NCI-H226 (cell line): ENCODE measurements around the gene PLEKHG4B.

ENCODE experiments used
- DNase-seq: peaks from one replicate; pipeline ENCODE4 v3.0.0-alpha.2; 2015

The PLEKHG4B gene

GRCh38 chr5:136901-137300, 44.9 kb downstream of the PLEKHG4B start:
- no peak for DNase-seq

GRCh38 chr5:137741-138140, 45.8 kb downstream of the PLEKHG4B start:
- DNase-seq: no peak

GRCh38 chr5:138936-139335, 47.0 kb downstream of the PLEKHG4B start:
- no peak for DNase-seq

GRCh38 chr5:139579-140442, 47.8 kb downstream of the PLEKHG4B start:
- no peak for DNase-seq

GRCh38 chr5:140443-140829, 48.5 kb downstream of the PLEKHG4B start:
- DNase-seq: no peak

- DNase-seq: no peak
These were observed 49.2 kb downstream of the PLEKHG4B start for GRCh38 chr5:141211-141610.

- DNase-seq: no peak
These were observed 49.8 kb downstream of the PLEKHG4B start for GRCh38 chr5:141761-142160.

GRCh38 chr5:142246-142810, 50.4 kb downstream of the PLEKHG4B start:
- no peak for DNase-seq

GRCh38 chr5:143041-143440, 51.1 kb downstream of the PLEKHG4B start:
- DNase-seq: no peak

- DNase-seq: no peak
These were observed 53.0 kb downstream of the PLEKHG4B start for GRCh38 chr5:144941-145340.

GRCh38 chr5:145585-146323, 53.8 kb downstream of the PLEKHG4B start:
- no peak for DNase-seq

GRCh38 chr5:147751-148150, 55.8 kb downstream of the PLEKHG4B start:
- no peak for DNase-seq

- no peak for DNase-seq
These were observed 57.9 kb downstream of the PLEKHG4B start for GRCh38 chr5:149745-150485.

GRCh38 chr5:150746-151145, 58.8 kb downstream of the PLEKHG4B start:
- DNase-seq: no peak

- DNase-seq: no peak
These were observed 60.1 kb downstream of the PLEKHG4B start for GRCh38 chr5:152077-152476.

- no peak for DNase-seq
These were observed 61.3 kb downstream of the PLEKHG4B start for GRCh38 chr5:153256-153655.

GRCh38 chr5:154236-154635, 62.3 kb downstream of the PLEKHG4B start:
- no peak for DNase-seq

- no peak for DNase-seq
These were observed 62.9 kb downstream of the PLEKHG4B start for GRCh38 chr5:154826-155225.

- DNase-seq: no peak
These were observed 63.9 kb downstream of the PLEKHG4B start for GRCh38 chr5:155651-156410.

- no peak for DNase-seq
These were observed 64.6 kb downstream of the PLEKHG4B start for GRCh38 chr5:156411-157072.

- no peak for DNase-seq
These were observed 65.3 kb downstream of the PLEKHG4B start for GRCh38 chr5:157126-157715.
